GM12872 (cell line): ENCODE results near the gene F8.

Source experiments
- TF ChIP-seq, protein P1 (sequence below): IDR thresholded peaks from 3 replicates; pipeline ENCODE4 v1.5.1; 2011; ENCODE audit warnings: low read depth, mild to moderate bottlenecking, low read length, moderate library complexity; ENCODE audit not compliant: insufficient read depth

Gene F8

DNA sequence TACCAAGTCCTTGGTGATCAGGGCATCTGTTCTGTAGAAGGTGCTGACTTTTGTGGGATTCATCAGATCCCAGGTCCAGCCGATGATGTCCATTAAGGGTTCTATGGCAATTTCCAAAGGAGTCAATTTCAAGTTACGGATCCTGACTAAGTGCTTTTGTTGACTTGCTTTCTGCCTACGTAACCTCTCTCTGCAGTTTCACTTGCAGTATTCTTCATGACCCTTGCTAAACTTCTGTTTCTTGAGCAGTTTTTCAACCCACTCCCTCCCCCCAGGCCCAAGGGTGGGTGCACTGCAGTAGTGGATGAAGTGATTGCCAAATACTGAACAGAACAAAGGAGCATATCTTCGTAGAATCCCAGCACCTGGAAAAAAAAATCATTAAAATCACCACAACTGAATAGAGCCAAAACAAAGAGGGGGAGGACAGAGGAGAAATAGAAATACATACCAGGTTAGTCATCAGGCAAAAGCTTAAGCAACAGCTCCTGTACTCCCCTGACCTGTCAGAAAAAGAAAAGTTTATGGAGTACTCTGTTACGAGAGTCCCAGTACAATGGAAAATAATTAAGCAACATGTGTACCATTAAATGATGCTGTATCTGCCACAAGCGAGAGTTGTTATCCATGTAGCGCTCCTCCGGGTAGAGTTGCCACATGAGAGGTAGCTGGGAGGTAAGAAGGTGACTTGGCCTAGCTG lies 42.7 kb upstream of the F8 start:
- TF ChIP-seq, protein P1, sequence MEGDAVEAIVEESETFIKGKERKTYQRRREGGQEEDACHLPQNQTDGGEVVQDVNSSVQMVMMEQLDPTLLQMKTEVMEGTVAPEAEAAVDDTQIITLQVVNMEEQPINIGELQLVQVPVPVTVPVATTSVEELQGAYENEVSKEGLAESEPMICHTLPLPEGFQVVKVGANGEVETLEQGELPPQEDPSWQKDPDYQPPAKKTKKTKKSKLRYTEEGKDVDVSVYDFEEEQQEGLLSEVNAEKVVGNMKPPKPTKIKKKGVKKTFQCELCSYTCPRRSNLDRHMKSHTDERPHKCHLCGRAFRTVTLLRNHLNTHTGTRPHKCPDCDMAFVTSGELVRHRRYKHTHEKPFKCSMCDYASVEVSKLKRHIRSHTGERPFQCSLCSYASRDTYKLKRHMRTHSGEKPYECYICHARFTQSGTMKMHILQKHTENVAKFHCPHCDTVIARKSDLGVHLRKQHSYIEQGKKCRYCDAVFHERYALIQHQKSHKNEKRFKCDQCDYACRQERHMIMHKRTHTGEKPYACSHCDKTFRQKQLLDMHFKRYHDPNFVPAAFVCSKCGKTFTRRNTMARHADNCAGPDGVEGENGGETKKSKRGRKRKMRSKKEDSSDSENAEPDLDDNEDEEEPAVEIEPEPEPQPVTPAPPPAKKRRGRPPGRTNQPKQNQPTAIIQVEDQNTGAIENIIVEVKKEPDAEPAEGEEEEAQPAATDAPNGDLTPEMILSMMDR, result no peak

DNA sequence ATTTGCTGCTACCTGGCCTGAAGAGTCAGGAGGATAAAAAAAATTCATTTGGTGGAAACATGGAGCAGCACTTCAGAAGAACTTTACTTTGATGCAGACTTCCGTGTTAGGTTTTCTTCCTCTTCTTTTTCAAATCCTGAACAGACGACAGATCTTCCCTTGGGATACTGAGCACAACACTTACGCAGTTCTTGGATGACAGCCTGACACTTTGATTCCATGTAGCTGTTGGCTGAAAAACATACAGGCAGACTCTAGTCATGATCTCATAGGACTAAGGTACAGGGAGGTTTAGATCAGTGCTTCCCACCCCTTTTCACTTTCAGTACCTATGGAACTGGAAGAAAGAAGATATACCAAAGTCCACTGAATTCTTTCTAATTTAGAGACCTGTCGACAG lies 39.2 kb upstream of the F8 start:
- TF ChIP-seq, protein P1, result no peak

DNA sequence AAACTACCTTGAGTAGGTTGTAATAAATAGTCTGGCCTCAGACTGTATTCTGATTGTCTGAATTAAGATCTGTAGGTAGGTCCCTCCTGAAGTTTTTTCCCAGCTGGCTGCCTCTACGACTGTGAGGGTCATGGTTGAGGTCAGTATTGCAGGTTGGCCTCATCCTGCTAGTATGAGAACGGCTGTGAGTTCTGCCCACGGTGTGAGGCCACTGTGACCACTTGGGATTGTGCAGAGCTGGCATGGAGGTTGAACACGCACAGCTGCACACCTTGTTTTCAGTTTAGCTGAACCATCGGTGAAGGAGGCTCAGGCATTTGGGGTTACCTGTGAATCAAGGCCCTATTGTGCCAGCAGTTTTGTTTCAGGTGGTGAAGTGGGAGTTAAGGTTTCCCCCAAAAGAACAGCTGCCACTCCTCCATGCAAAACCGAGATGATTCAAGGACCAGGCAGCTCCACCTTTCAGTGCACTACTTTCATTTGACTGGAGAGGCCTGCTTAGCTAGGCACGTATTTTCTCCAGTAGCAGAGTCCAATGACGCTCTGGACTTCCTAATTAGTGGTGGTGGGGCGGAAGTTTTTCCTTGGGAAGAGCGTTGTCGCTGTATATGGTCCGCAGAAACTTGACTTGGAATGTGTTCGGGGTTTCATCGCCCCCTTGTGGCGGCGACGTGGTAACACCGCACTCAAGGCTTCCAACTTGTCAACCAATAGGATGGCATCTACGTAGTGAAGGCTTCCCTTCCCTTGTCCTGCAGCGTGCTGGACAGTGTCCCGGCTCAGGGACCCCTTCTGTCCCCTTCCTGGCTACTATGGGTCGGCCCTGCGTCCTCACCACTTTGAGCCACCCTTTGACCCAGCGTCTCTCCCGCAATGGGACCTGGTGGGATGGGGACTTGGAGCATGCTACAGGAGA lies 34.6 kb upstream of the F8 start:
- TF ChIP-seq, protein P1, result peak; percentile 72

DNA sequence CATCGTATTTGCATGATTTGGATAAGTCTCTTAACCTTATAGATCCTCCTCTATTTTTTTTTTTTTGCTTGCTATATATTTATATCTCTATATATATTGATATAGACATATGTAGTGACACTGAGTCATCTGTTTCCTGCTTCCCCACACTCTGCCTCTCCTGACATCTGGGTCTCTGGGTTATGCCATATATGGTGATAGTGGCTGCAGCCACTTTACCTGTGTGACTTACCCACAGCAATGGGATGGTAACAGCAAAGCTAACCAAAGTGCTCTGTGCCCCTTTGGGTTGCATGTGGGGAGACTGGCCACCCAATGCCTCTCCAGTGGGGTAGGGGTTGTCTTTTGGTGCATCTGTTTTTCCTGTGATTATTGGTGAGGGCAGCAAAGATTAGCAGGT lies 33.9 kb upstream of the F8 start:
- TF ChIP-seq, protein P1, result no peak

DNA sequence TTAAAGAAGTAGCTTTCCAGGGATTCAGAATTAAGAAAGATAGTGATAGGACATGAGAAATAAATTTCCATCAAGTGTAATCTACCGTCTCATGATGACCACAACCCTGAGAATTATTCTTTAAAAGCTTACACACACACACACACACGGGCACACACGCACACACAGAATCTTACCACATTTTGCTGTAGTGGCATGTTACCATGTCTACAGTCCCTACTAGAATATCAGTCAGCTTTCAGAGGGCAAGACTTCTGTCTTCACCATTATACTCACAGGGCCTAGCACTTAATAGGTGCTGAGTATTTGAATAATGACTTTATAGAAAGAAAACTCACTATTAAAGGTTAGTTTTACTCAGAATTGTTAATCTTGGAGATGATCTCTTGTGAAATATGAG lies 33.0 kb upstream of the F8 start:
- TF ChIP-seq, protein P1, result no peak

DNA sequence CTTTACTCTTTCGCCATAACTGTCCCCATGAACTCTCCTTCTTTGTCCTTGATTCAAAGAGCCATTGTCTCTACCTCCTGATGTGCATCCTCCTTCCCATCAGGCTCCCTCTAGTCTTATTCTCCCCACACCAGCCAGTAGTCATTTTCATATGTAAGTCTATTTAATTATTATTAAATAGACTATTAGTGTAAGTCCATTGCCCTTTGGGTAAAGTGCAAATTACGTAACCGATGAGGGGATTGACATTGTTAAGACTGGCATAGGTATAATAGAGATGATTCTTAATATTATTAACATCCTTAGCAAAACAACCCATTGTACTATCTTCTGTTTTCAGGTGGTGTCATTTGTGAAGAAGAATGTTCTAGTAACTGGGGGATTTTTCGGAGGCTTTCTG lies 31.7 kb upstream of the F8 start:
- TF ChIP-seq, protein P1, result no peak

DNA sequence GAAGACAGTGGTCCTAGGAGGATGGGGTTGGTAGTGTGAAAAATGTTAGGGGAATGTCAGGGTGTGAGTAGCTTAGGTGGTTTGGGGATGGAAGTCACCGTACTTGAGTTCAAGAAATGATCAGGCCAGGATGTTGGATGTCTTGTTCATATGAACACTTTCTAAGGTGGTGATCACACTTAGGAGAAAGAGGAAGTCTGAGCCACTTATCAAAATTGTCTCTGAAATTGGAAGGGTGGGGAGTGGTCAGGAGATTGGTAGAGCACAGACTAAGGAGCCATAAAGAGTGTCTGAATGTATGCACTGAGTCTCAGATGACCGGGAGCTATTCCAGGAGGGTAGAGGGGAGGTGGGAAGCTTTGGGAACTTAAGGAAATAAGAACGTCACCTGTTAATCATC lies 31.1 kb upstream of the F8 start:
- TF ChIP-seq, protein P1, result no peak
